Measurements from ENCODE around the gene MTMR10.

DNA sequence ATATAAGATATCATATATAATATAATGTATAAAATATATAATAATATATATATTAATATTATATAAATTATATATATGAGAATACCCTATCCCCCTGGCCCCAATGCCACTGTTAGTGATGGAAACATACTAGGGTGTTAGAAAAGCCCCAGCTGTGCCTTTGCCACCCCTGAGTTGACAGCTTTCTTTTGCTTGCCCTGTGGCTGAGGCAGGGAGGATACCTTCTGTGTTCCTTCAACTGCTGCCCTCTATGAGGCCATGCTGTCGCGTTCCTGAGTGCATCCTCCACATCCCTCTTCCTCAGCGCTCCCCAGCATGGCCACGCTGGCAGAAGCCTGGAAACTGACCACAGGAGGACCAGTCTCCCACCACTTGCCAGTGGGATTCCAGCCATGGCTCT lies 61.4 kb downstream of the MTMR10 start:
- TF ChIP-seq EZH2 (IDR thresholded peaks at IDR 0.05; ENCODE audit: borderline replicate concordance, low read depth, low read length, severe bottlenecking) = no peak
- TF ChIP-seq, protein P1, sequence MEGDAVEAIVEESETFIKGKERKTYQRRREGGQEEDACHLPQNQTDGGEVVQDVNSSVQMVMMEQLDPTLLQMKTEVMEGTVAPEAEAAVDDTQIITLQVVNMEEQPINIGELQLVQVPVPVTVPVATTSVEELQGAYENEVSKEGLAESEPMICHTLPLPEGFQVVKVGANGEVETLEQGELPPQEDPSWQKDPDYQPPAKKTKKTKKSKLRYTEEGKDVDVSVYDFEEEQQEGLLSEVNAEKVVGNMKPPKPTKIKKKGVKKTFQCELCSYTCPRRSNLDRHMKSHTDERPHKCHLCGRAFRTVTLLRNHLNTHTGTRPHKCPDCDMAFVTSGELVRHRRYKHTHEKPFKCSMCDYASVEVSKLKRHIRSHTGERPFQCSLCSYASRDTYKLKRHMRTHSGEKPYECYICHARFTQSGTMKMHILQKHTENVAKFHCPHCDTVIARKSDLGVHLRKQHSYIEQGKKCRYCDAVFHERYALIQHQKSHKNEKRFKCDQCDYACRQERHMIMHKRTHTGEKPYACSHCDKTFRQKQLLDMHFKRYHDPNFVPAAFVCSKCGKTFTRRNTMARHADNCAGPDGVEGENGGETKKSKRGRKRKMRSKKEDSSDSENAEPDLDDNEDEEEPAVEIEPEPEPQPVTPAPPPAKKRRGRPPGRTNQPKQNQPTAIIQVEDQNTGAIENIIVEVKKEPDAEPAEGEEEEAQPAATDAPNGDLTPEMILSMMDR (IDR thresholded peaks at IDR 0.05; ENCODE audit: extremely low read depth in 1 of 2, insufficient read depth in 1 of 2, low read depth in 1 of 2, low read length in 2 of 2) = no peak
- no peak for TF ChIP-seq POLR2AphosphoS5 (IDR thresholded peaks at IDR 0.05; ENCODE audit: insufficient read depth, low read depth, low read length)
- no peak for TF ChIP-seq FOS (IDR thresholded peaks at IDR 0.05; ENCODE audit: borderline replicate concordance, insufficient read depth, low read length)
- TF ChIP-seq POLR2A (IDR thresholded peaks at IDR 0.05; ENCODE audit: low read depth, low read length) = no peak
